ENCODE measurements around the gene TAF5L.
"Not testable (repeated sequence)": the region's sequence is repeated elsewhere in the genome, so short reads cannot be mapped to it uniquely, and the experiment has no call there.

The TAF5L gene

GRCh38 chr1:229563701-229564100 lies 62.2 kb downstream of the TAF5L start:
- DNase-seq, result no peak

GRCh38 chr1:229563241-229563640 lies 62.7 kb downstream of the TAF5L start:
- DNase-seq, result no peak

- DNase-seq, result no peak
Observed at GRCh38 chr1:229562686-229563085, 63.2 kb downstream of the TAF5L start.

- no peak for DNase-seq
Observed at GRCh38 chr1:229561141-229561540, 64.8 kb downstream of the TAF5L start.

- not testable (repeated sequence) for DNase-seq
Observed at GRCh38 chr1:229560124-229560523, 65.8 kb downstream of the TAF5L start.

GRCh38 chr1:229559336-229559801 lies 66.6 kb downstream of the TAF5L start:
- DNase-seq, result not testable (repeated sequence)

GRCh38 chr1:229558460-229559335 lies 67.2 kb downstream of the TAF5L start, which contains the start of gene ABCB10:
Gene ABCB10 (minus strand): TSS chr1:229558707. CDS start chr1:229558652, 55 bp downstream.
- DNase-seq, result peak; percentile 93

GRCh38 chr1:229557913-229558414 lies 68.0 kb downstream of the TAF5L start:
- DNase-seq, result peak; percentile 44

GRCh38 chr1:229557200-229557850 lies 68.6 kb downstream of the TAF5L start:
- peak; percentile 31 for DNase-seq

GRCh38 chr1:229554886-229555621 lies 70.9 kb downstream of the TAF5L start:
- DNase-seq, result no peak

- no peak for DNase-seq
Observed at GRCh38 chr1:229553621-229554130, 72.2 kb downstream of the TAF5L start.

- no peak for DNase-seq
Observed at GRCh38 chr1:229552732-229553131, 73.2 kb downstream of the TAF5L start.

GRCh38 chr1:229550812-229551567 lies 74.9 kb downstream of the TAF5L start:
- DNase-seq, result no peak

GRCh38 chr1:229547542-229547941 lies 78.4 kb downstream of the TAF5L start:
- no peak for DNase-seq

- DNase-seq, result no peak
Observed at GRCh38 chr1:229544587-229544986, 81.3 kb downstream of the TAF5L start.
